ENCODE data around the gene NFKB2. TPM values are rescaled to one million over a fixed set of nuclear protein-coding genes. Genes with fewer than 3 reads are reported as not detected.

NFKB2 gene
- polyA plus RNA-seq, 1 donor from 2014 or later, result 0.30 TPM

GRCh38 chr10:102451105-102451969 is 55.8 kb downstream of the NFKB2 start, which contains the start of gene C10orf95:
Gene C10orf95 (minus strand): TSS chr10:102451543. CDS start chr10:102451093, 450 bp downstream.
- H4K20me1 ChIP-seq (ENCODE audit: insufficient read depth), result no peaks in the 10 kb centered on the region
- H3K79me2 ChIP-seq (replicated peaks; ENCODE audit: insufficient read depth, low read length), result no peaks in the 10 kb centered on the region
- H3F3A ChIP-seq (ENCODE audit: insufficient read depth, low read length, poor library complexity, severe bottlenecking), result no peaks in the 10 kb centered on the region
- no peaks in the 10 kb centered on the region for H3K27me3 ChIP-seq (ENCODE audit: insufficient read depth, low read depth, low read length)
- peak within 1 kb of the TSS; percentile 79 for H3K9ac ChIP-seq (ENCODE audit: low read length)
- H3K9me2 ChIP-seq (ENCODE audit: insufficient read depth, low read length), result no peaks in the 10 kb centered on the region
- peak within 1 kb of the TSS; percentile 79 for H3K4me3 ChIP-seq (ENCODE audit: low read length)
- no peaks in the 10 kb centered on the region for H3K9me3 ChIP-seq (ENCODE audit: low read length)
- H3K36me3 ChIP-seq (ENCODE audit: insufficient read depth, low read length), result no peaks in the 10 kb centered on the region
- TF ChIP-seq CTCF (IDR thresholded peaks at IDR 0.05; ENCODE audit: poor library complexity, severe bottlenecking) (no peak), POLR2AphosphoS5 (IDR thresholded peaks at IDR 0.05) (no peak), MXI1 (conservative IDR thresholded peaks at IDR 0.05; ENCODE audit: poor library complexity, severe bottlenecking) (no peak)
- H2AFZ ChIP-seq (ENCODE audit: low read depth, low read length), result no peak within 1 kb of the TSS
- peak within 1 kb of the TSS; percentile 48 for H3K4me2 ChIP-seq (ENCODE audit: low read length)
- H3K27ac ChIP-seq (ENCODE audit: low read length), result peak within 1 kb of the TSS; percentile 28

Small RNA genes within 50 kb of the gene (small RNA-seq; reads per million reads assigned to genes)
- 89.5 to 119 (median 101) reads per million in 3 experiments for gene MIR146B

Other genes with a start within 250 kb of the NFKB2 start
- gene NOLC1, start 243.3 kb upstream of the NFKB2 start, polyA plus RNA-seq, result 33.4 and 36.0 TPM in 2 replicates
- gene ELOVL3, start 169.4 kb upstream of the NFKB2 start, polyA plus RNA-seq, result not detected in 2 replicates
- not detected in 2 replicates for gene PITX3, start 154.2 kb upstream of the NFKB2 start, polyA plus RNA-seq
- 14.9 and 21.4 TPM in 2 replicates for gene GBF1, start 150.2 kb upstream of the NFKB2 start, polyA plus RNA-seq
- 68.8 and 84.3 TPM in 2 replicates for gene PSD, start 23.1 kb downstream of the NFKB2 start, polyA plus RNA-seq
- 27.5 and 37.8 TPM in 2 replicates for gene FBXL15, start 25.1 kb downstream of the NFKB2 start, polyA plus RNA-seq
- gene CUEDC2, start 36.9 kb downstream of the NFKB2 start, polyA plus RNA-seq, result 169 and 194 TPM in 2 replicates
- not detected in 2 replicates for gene C10orf95, start 55.8 kb downstream of the NFKB2 start, polyA plus RNA-seq
- 316 and 347 TPM in 2 replicates for gene ACTR1A, start 107.0 kb downstream of the NFKB2 start, polyA plus RNA-seq
- gene SUFU, start 108.3 kb downstream of the NFKB2 start, polyA plus RNA-seq, result 4.8 and 5.4 TPM in 2 replicates
- gene TRIM8, start 248.8 kb downstream of the NFKB2 start, polyA plus RNA-seq, result 47.5 and 59.2 TPM in 2 replicates